Ishikawa (cell line): ENCODE measurements around the gene LIN28B.
"Not testable (repeated sequence)": the region's sequence is repeated elsewhere in the genome, so short reads cannot be mapped to it uniquely, and the experiment has no call there.

ENCODE experiments used
- CEBPB ChIP-seq: IDR thresholded peaks from 2 replicates; pipeline ENCODE4 v1.6.1; 2012
- CREB1 ChIP-seq: IDR thresholded peaks from 2 replicates; pipeline ENCODE4 v1.6.1; 2012; ENCODE audit warnings: low read depth
- EGR1 ChIP-seq: IDR thresholded peaks from 2 replicates; pipeline ENCODE4 v1.6.1; 2012
- EP300 ChIP-seq: IDR thresholded peaks from 2 replicates; pipeline ENCODE4 v1.6.1; 2012; ENCODE audit warnings: borderline replicate concordance
- MAX ChIP-seq: IDR thresholded peaks from 2 replicates; pipeline ENCODE4 v1.6.1; 2012
- NFIC ChIP-seq: IDR thresholded peaks from 2 replicates; pipeline ENCODE4 v1.6.1; 2012
- RAD21 ChIP-seq: IDR thresholded peaks from 2 replicates; pipeline ENCODE4 v1.6.1; 2012; ENCODE audit warnings: low read depth
- TAF1 ChIP-seq: IDR thresholded peaks from 2 replicates; pipeline ENCODE4 v1.6.1; 2012; ENCODE audit warnings: low read depth, mild to moderate bottlenecking
- TEAD4 ChIP-seq: IDR thresholded peaks from 2 replicates; pipeline ENCODE4 v1.6.1; 2012
- YY1 ChIP-seq: IDR thresholded peaks from 2 replicates; pipeline ENCODE4 v1.6.1; 2012; ENCODE audit warnings: low read depth
- ZBTB7A ChIP-seq: IDR thresholded peaks from 2 replicates; pipeline ENCODE4 v1.6.1; 2012; ENCODE audit warnings: low read depth
- TF ChIP-seq, protein P1 (sequence below): IDR thresholded peaks from 2 replicates; pipeline ENCODE4 v1.6.1; 2012; ENCODE audit warnings: low read depth, mild to moderate bottlenecking

GRCh38 chr6:105076418-105076817 lies 119.5 kb downstream of the LIN28B start:
- not testable (repeated sequence) for TF ChIP-seq TAF1, EP300, MAX, EGR1, CREB1, TEAD4, CEBPB, RAD21, YY1, ZBTB7A
- TF ChIP-seq, protein P1, sequence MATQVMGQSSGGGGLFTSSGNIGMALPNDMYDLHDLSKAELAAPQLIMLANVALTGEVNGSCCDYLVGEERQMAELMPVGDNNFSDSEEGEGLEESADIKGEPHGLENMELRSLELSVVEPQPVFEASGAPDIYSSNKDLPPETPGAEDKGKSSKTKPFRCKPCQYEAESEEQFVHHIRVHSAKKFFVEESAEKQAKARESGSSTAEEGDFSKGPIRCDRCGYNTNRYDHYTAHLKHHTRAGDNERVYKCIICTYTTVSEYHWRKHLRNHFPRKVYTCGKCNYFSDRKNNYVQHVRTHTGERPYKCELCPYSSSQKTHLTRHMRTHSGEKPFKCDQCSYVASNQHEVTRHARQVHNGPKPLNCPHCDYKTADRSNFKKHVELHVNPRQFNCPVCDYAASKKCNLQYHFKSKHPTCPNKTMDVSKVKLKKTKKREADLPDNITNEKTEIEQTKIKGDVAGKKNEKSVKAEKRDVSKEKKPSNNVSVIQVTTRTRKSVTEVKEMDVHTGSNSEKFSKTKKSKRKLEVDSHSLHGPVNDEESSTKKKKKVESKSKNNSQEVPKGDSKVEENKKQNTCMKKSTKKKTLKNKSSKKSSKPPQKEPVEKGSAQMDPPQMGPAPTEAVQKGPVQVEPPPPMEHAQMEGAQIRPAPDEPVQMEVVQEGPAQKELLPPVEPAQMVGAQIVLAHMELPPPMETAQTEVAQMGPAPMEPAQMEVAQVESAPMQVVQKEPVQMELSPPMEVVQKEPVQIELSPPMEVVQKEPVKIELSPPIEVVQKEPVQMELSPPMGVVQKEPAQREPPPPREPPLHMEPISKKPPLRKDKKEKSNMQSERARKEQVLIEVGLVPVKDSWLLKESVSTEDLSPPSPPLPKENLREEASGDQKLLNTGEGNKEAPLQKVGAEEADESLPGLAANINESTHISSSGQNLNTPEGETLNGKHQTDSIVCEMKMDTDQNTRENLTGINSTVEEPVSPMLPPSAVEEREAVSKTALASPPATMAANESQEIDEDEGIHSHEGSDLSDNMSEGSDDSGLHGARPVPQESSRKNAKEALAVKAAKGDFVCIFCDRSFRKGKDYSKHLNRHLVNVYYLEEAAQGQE = not testable (repeated sequence)
- 0 out of 2 replicates have a peak, but pooled peaks have one; percentile 34 for TF ChIP-seq NFIC
